Hepatocyte (in vitro differentiated cells): Measurements from ENCODE around the gene THPO. TPM values are rescaled to one million over a fixed set of nuclear protein-coding genes. Genes with fewer than 3 reads are reported as not detected.

ENCODE experiments used
- DNase-seq: peaks from one replicate; pipeline ENCODE4 v3.0.0-alpha.2; 2016; ENCODE audit warnings: low spot score
- H2AFZ ChIP-seq: fragments of 200-600 bp; sonication (generic); 2 replicates; pipeline ENCODE4 v1.6.0; 2016; ENCODE audit warnings: antibody characterized with exemption, mild to moderate bottlenecking
- H3K27ac ChIP-seq: fragments of 200-600 bp; sonication (generic); 2 replicates; pipeline ENCODE4 v1.5.1; 2016; ENCODE audit warnings: mild to moderate bottlenecking
- H3K27me3 ChIP-seq: fragments of 200-600 bp; sonication (generic); 2 replicates; pipeline ENCODE4 v1.6.1; 2016
- H3K36me3 ChIP-seq: fragments of 200-600 bp; sonication (generic); replicated peaks from 2 replicates; pipeline ENCODE4 v1.5.1; 2016; ENCODE audit warnings: low read depth; ENCODE audit not compliant: insufficient read depth
- H3K4me1 ChIP-seq: fragments of 200-600 bp; sonication (generic); 2 replicates; pipeline ENCODE4 v1.5.1; 2016; ENCODE audit warnings: mild to moderate bottlenecking, moderate library complexity; ENCODE audit not compliant: insufficient read depth
- H3K4me2 ChIP-seq: fragments of 200-600 bp; sonication (generic); 2 replicates; pipeline ENCODE4 v1.6.0; 2016
- H3K4me3 ChIP-seq: fragments of 200-600 bp; sonication (generic); 2 replicates; pipeline ENCODE4 v1.5.1; 2016; ENCODE audit warnings: mild to moderate bottlenecking
- H3K79me2 ChIP-seq: fragments of 200-600 bp; sonication (generic); 2 replicates; pipeline ENCODE4 v1.6.0; 2017; ENCODE audit warnings: mild to moderate bottlenecking
- H3K9me2 ChIP-seq: fragments of 200-600 bp; sonication (generic); replicated peaks from 2 replicates; pipeline ENCODE4 v1.6.0; 2017; ENCODE audit warnings: mild to moderate bottlenecking; ENCODE audit not compliant: insufficient read depth
- H3K9me3 ChIP-seq: fragments of 200-600 bp; sonication (generic); 2 replicates; pipeline ENCODE4 v1.5.1; 2016; ENCODE audit warnings: low read depth, mild to moderate bottlenecking
- H4K20me1 ChIP-seq: fragments of 200-600 bp; sonication (generic); 2 replicates; pipeline ENCODE4 v1.6.0; 2016; ENCODE audit warnings: mild to moderate bottlenecking; ENCODE audit not compliant: insufficient read depth, poor library complexity, severe bottlenecking
- CTCF ChIP-seq: fragments of 200-600 bp; sonication (generic); IDR thresholded peaks from 2 replicates; pipeline ENCODE4 v1.5.1; 2016; ENCODE audit warnings: antibody characterized with exemption, mild to moderate bottlenecking; ENCODE audit not compliant: poor library complexity
- EZH2 ChIP-seq: fragments of 200-600 bp; sonication (generic); IDR thresholded peaks from 2 replicates; pipeline ENCODE4 v1.6.1; 2016; ENCODE audit warnings: antibody characterized with exemption, mild to moderate bottlenecking, borderline replicate concordance
- EZH2phosphoT487 ChIP-seq: fragments of 200-600 bp; sonication (generic); IDR thresholded peaks from one replicate; pipeline ENCODE4 v1.6.1; 2018; ENCODE audit warnings: antibody characterized with exemption, mild to moderate bottlenecking, low read depth, moderate library complexity; ENCODE audit not compliant: unreplicated experiment, severe bottlenecking
- WGBS: methylation state at CpG from one replicate; pipeline ENCODE4 v1.1.6; 2016; ENCODE audit warnings: low lambda C conversion rate; ENCODE audit errors: missing lambda C conversion rate; 5-methylcytosine and 5-hydroxymethylcytosine counted together
- polyA plus RNA-seq: library from polyadenylated mRNA; unstranded; fragments of >200 nt; fragmentation: Nextera tagmentation; extraction: Ambion mirVana; gene quantifications from 2 replicates; pipeline ENCODE4 v1.2.1, GENCODE V29; 2016
- total RNA-seq: library from RNA; depleted of rRNA; stranded (reverse); fragments of >200 nt; gene quantifications from 2 replicates; pipeline ENCODE4 v1.2.3, GENCODE V29; 2014

The THPO gene
- total and polyA plus RNA-seq, 2 experiments from 2014 or later, result 1.8 to 5.2 TPM

- Histone ChIP-seq H3K4me2 (no peak overlapping the region), H3K4me1 (no peaks in the 10 kb centered on the region), H3K9me3 (no peaks in the 10 kb centered on the region), H4K20me1 (peaks cover 34% of the 10 kb centered on the region), H3K27ac (no peak overlapping the region), H3K79me2 (peaks cover 28% of the 10 kb centered on the region), H2AFZ (no peak overlapping the region), H3K27me3 (no peaks in the 10 kb centered on the region), H3K9me2 (no peaks in the 10 kb centered on the region), H3K36me3 (no peaks in the 10 kb centered on the region), H3K4me3 (no peak overlapping the region)
- TF ChIP-seq EZH2phosphoT487 (no peak), EZH2 (no peak), CTCF (no peak)
- no peak for DNase-seq
- 96% methylated on average over 6 of the region's 6 CpGs for WGBS
These were observed 52.2 kb downstream of the THPO start for GRCh38 chr3:184325715-184326369.

- no peak for DNase-seq
- no peak overlapping the region for H3K4me3 ChIP-seq
- no peaks in the 10 kb centered on the region for H3K4me1 ChIP-seq
- no peaks in the 10 kb centered on the region for H3K27me3 ChIP-seq
- H3K79me2 ChIP-seq, result peaks cover 33% of the 10 kb centered on the region
- no peaks in the 10 kb centered on the region for H3K9me3 ChIP-seq
- 97% methylated on average over 13 of the region's 13 CpGs for WGBS
- H4K20me1 ChIP-seq, result peaks cover 36% of the 10 kb centered on the region
- no peak overlapping the region for H3K4me2 ChIP-seq
- H3K9me2 ChIP-seq, result no peaks in the 10 kb centered on the region
- no peak overlapping the region for H2AFZ ChIP-seq
- no peak for TF ChIP-seq EZH2
- no peak for TF ChIP-seq EZH2phosphoT487
- no peak for TF ChIP-seq CTCF
- H3K27ac ChIP-seq, result no peak overlapping the region
- no peaks in the 10 kb centered on the region for H3K36me3 ChIP-seq
These were observed 52.7 kb downstream of the THPO start for GRCh38 chr3:184325269-184325668.

GRCh38 chr3:184323696-184324095 lies 54.3 kb downstream of the THPO start:
- WGBS, result 96% methylated on average over 8 of the region's 8 CpGs
- H4K20me1 ChIP-seq, result peaks cover 46% of the 10 kb centered on the region

More at GRCh38 chr3:184323696-184324095, 54.3 kb downstream of the THPO start:
- H3K9me2 ChIP-seq, result no peaks in the 10 kb centered on the region
- TF ChIP-seq CTCF, result no peak
- TF ChIP-seq EZH2, result no peak
- no peak for TF ChIP-seq EZH2phosphoT487
- no peaks in the 10 kb centered on the region for H3K27me3 ChIP-seq
- no peak overlapping the region for H2AFZ ChIP-seq
- H3K27ac ChIP-seq, result no peak overlapping the region
- peaks cover 42% of the 10 kb centered on the region for H3K79me2 ChIP-seq
- H3K4me3 ChIP-seq, result no peak overlapping the region
- DNase-seq, result no peak
- peaks cover 12% of the 10 kb centered on the region for H3K4me1 ChIP-seq
- H3K9me3 ChIP-seq, result no peaks in the 10 kb centered on the region
- no peaks in the 10 kb centered on the region for H3K36me3 ChIP-seq
- no peak overlapping the region for H3K4me2 ChIP-seq
